ENCODE results near the gene MEA1. TPM values are rescaled to one million over a fixed set of nuclear protein-coding genes. Genes with fewer than 3 reads are reported as not detected.

Gene MEA1
- total RNA-seq, 4 donors from 2014 or later, result 21.7 to 54.2 (median 37.3) TPM

DNA sequence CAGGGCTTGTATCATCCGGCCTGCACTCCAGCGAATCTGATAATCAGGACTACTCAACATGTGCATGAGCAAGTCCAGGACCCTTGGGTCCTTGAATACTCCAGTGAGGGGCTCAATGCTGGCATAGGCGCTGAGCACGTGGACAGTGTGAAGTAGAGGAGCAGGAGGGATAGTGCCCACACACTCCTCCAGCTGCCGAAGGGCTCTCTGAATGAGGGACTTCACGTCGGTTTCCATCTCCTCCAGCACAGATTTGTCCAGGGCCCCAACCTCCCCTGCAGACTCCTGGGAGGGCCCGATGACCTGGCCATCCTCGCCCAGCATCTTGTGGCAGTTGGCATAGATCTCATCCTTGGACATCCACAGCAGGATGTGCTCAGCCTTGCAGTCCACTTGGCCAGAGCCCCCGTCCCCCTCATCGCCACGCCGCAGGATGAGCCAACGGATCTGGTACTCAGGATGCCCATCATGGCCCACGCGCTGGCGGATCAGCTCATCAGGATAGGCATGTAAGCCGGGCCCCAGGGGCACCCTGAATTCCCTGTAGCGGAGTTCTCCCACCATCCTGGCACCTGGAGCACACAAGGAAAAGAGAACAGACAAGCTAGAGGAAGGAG lies 38.6 kb upstream of the MEA1 start:
- peaks cover 0 to 10% (median 2%) of the 10 kb centered on the region in 4 donors for H3K36me3 ChIP-seq
- 94% methylated on average over 19 of the region's 19 CpGs; no CpG with 5 or more reads in 1 of the 2 donors for WGBS, 2 donors (ENCODE audit: low coverage in 1 of 2)
- intact Hi-C loops (cut with DNase I; ENCODE audit: low total_unique reads), result no loop called here
- in situ Hi-C loops (cut with MboI; ENCODE audit: low pct_ligation_motif_present in 1 of 4, low pct_unique_long_range_greater_than_20kb in 1 of 4, low sequenced_read_pairs in 3 of 4), result no loop called here
- no peaks in the 10 kb centered on the region for H3K27me3 ChIP-seq
- H3K4me3 ChIP-seq, result no peak overlapping the region
- no peaks in the 10 kb centered on the region for H3K9me3 ChIP-seq
- TF ChIP-seq EP300 (IDR thresholded peaks at IDR 0.05; ENCODE audit: low read depth) (no peak), POLR2AphosphoS5 (IDR thresholded peaks at IDR 0.05) (no peak), POLR2A (IDR thresholded peaks at IDR 0.05) (no peak), CTCF (IDR thresholded peaks at IDR 0.05) (no peak)
- no peak for DNase-seq
- H3K27ac ChIP-seq, result peak overlapping the region; percentile 90 to 97 (median 95)
- peaks cover 4 to 20% (median 10%) of the 10 kb centered on the region in 4 donors for H3K4me1 ChIP-seq

GRCh38 chr6:43050981-43051380 lies 37.2 kb upstream of the MEA1 start:
- no peak overlapping the region for H3K27ac ChIP-seq
- no peak for DNase-seq
- WGBS, 2 donors (ENCODE audit: low coverage in 1 of 2), result 93% methylated on average over 17 of the region's 17 CpGs; no CpG with 5 or more reads in 1 of the 2 donors
- H3K27me3 ChIP-seq, result no peaks in the 10 kb centered on the region
- TF ChIP-seq POLR2AphosphoS5 (IDR thresholded peaks at IDR 0.05) (no peak), EP300 (IDR thresholded peaks at IDR 0.05; ENCODE audit: low read depth) (no peak), POLR2A (IDR thresholded peaks at IDR 0.05) (no peak), CTCF (IDR thresholded peaks at IDR 0.05) (no peak)
- no peaks in the 10 kb centered on the region for H3K9me3 ChIP-seq
- intact Hi-C loops (cut with DNase I; ENCODE audit: low total_unique reads) (no loop called here), in situ Hi-C loops (cut with MboI; ENCODE audit: low pct_ligation_motif_present in 1 of 4, low pct_unique_long_range_greater_than_20kb in 1 of 4, low sequenced_read_pairs in 3 of 4) (no loop called here)
- no peak overlapping the region for H3K4me3 ChIP-seq
- peaks cover 0 to 10% (median 2%) of the 10 kb centered on the region in 4 donors for H3K36me3 ChIP-seq
- H3K4me1 ChIP-seq, result peaks cover 4 to 20% (median 10%) of the 10 kb centered on the region in 4 donors

DNA sequence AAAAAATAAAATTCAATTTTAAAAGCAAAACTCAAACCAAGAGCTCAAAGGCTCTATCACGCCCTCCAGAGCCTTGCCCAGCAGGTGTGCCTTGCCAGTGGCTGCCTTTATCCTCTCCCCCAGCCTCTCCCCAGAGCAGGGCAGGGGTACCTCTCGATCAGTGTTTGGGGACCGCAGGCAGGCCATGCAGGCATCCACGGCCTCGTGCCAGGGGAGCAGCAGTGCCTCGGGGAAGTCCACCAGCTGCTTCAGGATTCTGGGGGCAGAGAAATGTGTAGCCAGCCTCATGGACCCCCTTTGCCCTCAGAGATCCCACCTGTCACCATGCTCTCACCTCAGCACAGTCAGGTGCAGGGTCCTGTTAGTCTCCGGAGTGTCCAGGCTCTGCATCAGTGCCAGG lies 34.3 kb upstream of the MEA1 start:
- in situ Hi-C loops (cut with MboI; ENCODE audit: low pct_ligation_motif_present in 1 of 4, low pct_unique_long_range_greater_than_20kb in 1 of 4, low sequenced_read_pairs in 3 of 4), result no loop called here
- intact Hi-C loops (cut with DNase I; ENCODE audit: low total_unique reads), result no loop called here
- no peak for DNase-seq
- WGBS, 2 donors (ENCODE audit: low coverage in 1 of 2), result 94% methylated on average over 7 of the region's 7 CpGs; no CpG with 5 or more reads in 1 of the 2 donors
- TF ChIP-seq CTCF (IDR thresholded peaks at IDR 0.05) (no peak), POLR2A (IDR thresholded peaks at IDR 0.05) (no peak), POLR2AphosphoS5 (IDR thresholded peaks at IDR 0.05) (no peak), EP300 (IDR thresholded peaks at IDR 0.05; ENCODE audit: low read depth) (no peak)
- H3K36me3 ChIP-seq, result peaks cover 0 to 16% (median 0%) of the 10 kb centered on the region in 4 donors
- no peak overlapping the region for H3K27ac ChIP-seq
- H3K27me3 ChIP-seq, result no peaks in the 10 kb centered on the region
- peaks cover 2 to 9% (median 7%) of the 10 kb centered on the region in 4 donors for H3K4me1 ChIP-seq
- H3K4me3 ChIP-seq, result no peak overlapping the region
- no peaks in the 10 kb centered on the region for H3K9me3 ChIP-seq

GRCh38 chr6:43045371-43045930 lies 31.7 kb upstream of the MEA1 start:
- 91% methylated on average over 11 of the region's 11 CpGs; no CpG with 5 or more reads in 1 of the 2 donors for WGBS, 2 donors (ENCODE audit: low coverage in 1 of 2)
- Histone ChIP-seq H3K27ac (no peak overlapping the region), H3K4me1 (no peaks in the 10 kb centered on the region), H3K36me3 (peaks cover 0 to 18% (median 0%) of the 10 kb centered on the region in 4 donors), H3K27me3 (no peaks in the 10 kb centered on the region), H3K9me3 (no peaks in the 10 kb centered on the region), H3K4me3 (no peak overlapping the region)
- in situ Hi-C loops (cut with MboI; ENCODE audit: low pct_ligation_motif_present in 1 of 4, low pct_unique_long_range_greater_than_20kb in 1 of 4, low sequenced_read_pairs in 3 of 4), result no loop called here
- intact Hi-C loops (cut with DNase I; ENCODE audit: low total_unique reads), result no loop called here
- TF ChIP-seq POLR2A (IDR thresholded peaks at IDR 0.05) (no peak), CTCF (IDR thresholded peaks at IDR 0.05) (no peak), POLR2AphosphoS5 (IDR thresholded peaks at IDR 0.05) (no peak), EP300 (IDR thresholded peaks at IDR 0.05; ENCODE audit: low read depth) (no peak)
- no peak for DNase-seq

Measured in transverse colon (tissue), 4 donors.